ENCODE data around the gene KRT27.
"Not testable (repeated sequence)": the region's sequence is repeated elsewhere in the genome, so short reads cannot be mapped to it uniquely, and the experiment has no call there.

Gene KRT27

DNA sequence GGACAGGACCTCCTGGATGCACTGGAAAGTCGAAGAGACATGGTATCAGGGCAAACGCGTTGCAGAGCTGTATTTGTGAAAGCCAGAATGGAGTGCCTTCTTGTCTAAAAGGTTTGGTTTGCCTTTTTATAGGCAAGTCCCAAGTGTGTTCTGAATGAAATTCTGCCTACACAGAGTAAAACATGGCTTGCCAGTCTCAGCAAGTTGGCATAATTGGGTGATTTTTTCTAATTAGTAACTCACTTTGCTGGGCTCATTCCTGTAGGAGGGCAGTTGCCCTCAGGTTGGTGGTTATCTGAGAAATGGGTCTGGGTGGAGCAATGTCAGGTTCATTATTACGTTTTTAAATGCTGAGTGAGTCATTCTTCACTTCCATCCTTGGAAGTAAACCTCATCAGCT lies 27.1 kb downstream of the KRT27 start, which contains the start of gene KRT25:
Gene KRT25, minus strand, starts transcription at position 101 of the 400 bp plus-strand sequence. Its CDS starts 60 bp downstream, at position 41.
- DNase-seq (ENCODE audit: low read depth, low spot score) = no peak
- TF ChIP-seq POLR2AphosphoS5 (IDR thresholded peaks at IDR 0.05; ENCODE audit: borderline replicate concordance, low read depth, low read length) = no peak
- TF ChIP-seq FOXP2 (optimal IDR thresholded peaks at IDR 0.05; ENCODE audit: control extremely low read depth, extremely low read length, insufficient read depth) = no peak
- TF ChIP-seq EZH2 (IDR thresholded peaks at IDR 0.05) = no peak

DNA sequence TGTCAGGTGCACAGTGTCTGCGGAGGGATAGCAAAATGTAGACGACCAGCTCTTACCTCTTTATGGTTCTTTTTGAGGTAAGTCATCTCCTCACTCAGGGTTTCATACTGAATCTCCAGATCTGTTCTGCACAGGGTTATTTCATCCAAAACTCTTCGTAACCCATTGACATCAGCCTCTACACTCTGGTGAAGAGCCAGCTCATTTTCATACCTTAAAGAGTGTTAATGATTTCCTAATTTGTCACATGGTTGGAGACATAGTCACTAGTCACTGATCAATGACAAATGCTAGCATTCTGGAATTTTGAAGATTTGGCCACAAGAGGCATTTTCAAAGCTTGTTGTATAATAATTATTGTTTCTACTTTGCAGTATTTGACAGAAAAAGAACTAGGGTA lies 28.5 kb downstream of the KRT27 start:
- Histone ChIP-seq H3K27ac (no peak overlapping the region), H3K36me3 (ENCODE audit: insufficient read depth, low read length) (no peaks in the 10 kb centered on the region), H3K9ac (ENCODE audit: insufficient read length) (no peak overlapping the region), H3K4me3 (no peak overlapping the region), H3K9me3 (ENCODE audit: low read depth, low read length) (no peaks in the 10 kb centered on the region)
- no peak for DNase-seq (ENCODE audit: low read depth, low spot score)
- TF ChIP-seq POLR2AphosphoS5 (IDR thresholded peaks at IDR 0.05; ENCODE audit: borderline replicate concordance, low read depth, low read length) (no peak), FOXP2 (optimal IDR thresholded peaks at IDR 0.05; ENCODE audit: control extremely low read depth, extremely low read length, insufficient read depth) (no peak), EZH2 (IDR thresholded peaks at IDR 0.05) (no peak)

More for the DNA sequence above, 27.1 kb downstream of the KRT27 start, which contains the start of gene KRT25:
- Histone ChIP-seq H3K4me3 (no peak within 1 kb of the TSS), H3K36me3 (ENCODE audit: insufficient read depth, low read length) (no peaks in the 10 kb centered on the region), H3K27ac (no peak within 1 kb of the TSS), H3K9ac (ENCODE audit: insufficient read length) (no peak within 1 kb of the TSS), H3K9me3 (ENCODE audit: low read depth, low read length) (peaks cover 2% of the 10 kb centered on the region; the same call in 1 of the 2 replicates)

DNA sequence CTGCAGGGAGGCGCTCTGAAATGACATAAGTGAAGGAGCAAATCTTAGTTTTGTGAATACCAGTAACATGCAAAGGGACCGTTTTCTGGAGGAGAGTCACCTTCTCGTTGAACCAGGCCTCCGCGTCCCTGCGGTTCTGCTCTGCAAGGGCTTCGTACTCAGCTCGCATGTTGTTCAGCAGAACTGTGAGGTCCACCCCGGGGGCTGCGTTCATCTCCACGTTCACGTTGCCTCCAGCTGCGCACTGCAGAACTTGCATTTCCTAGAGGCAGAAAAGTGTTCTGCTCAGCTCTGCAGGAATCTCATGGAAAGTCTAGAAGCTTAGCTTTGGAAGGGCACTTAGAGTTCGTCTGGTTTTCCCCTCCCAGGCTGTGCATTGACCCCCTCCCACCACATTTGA lies 31.3 kb downstream of the KRT27 start:
- peak; percentile 39 for DNase-seq (ENCODE audit: low read depth, low spot score)
- Histone ChIP-seq H3K4me3 (peak overlapping the region; percentile 69), H3K9me3 (ENCODE audit: low read depth, low read length) (no peaks in the 10 kb centered on the region), H3K9ac (ENCODE audit: insufficient read length) (peak overlapping the region; percentile 9), H3K36me3 (ENCODE audit: insufficient read depth, low read length) (no peaks in the 10 kb centered on the region), H3K27ac (peak overlapping the region; percentile 43; the same call in 1 of the 2 replicates)
- TF ChIP-seq FOXP2 (optimal IDR thresholded peaks at IDR 0.05; ENCODE audit: control extremely low read depth, extremely low read length, insufficient read depth) (no peak), POLR2AphosphoS5 (IDR thresholded peaks at IDR 0.05; ENCODE audit: borderline replicate concordance, low read depth, low read length) (no peak; the same call in 1 of the 2 replicates), EZH2 (IDR thresholded peaks at IDR 0.05) (no peak)

- TF ChIP-seq FOXP2 (optimal IDR thresholded peaks at IDR 0.05; ENCODE audit: control extremely low read depth, extremely low read length, insufficient read depth) (no peak), EZH2 (IDR thresholded peaks at IDR 0.05) (no peak), POLR2AphosphoS5 (IDR thresholded peaks at IDR 0.05; ENCODE audit: borderline replicate concordance, low read depth, low read length) (peak; percentile 32; the same call in 1 of the 2 replicates)
Measured at GRCh38 chr17:40750391-40750790, 32.0 kb downstream of the KRT27 start.

DNA sequence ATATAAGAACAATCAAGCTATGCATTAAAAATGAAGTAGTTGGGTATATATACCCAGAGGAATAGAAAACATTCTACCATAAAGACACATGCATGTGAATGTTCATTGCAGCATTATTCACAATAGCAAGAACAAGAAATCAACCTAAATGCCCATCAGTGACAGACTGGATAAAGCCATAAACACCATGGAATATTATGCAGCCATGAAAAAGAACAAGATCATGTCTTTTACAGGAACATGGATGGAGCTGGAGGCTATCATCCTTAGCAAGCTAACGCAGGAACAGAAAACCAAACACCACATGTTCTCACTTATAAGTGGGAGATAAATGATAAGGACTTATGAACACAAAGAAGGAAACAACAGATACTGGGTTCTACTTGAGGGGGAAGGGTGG lies 33.7 kb downstream of the KRT27 start:
- H3K9me3 ChIP-seq (ENCODE audit: low read depth, low read length); H3K27ac ChIP-seq; DNase-seq (ENCODE audit: low read depth, low spot score); H3K36me3 ChIP-seq (ENCODE audit: insufficient read depth, low read length); H3K9ac ChIP-seq (ENCODE audit: insufficient read length); H3K4me3 ChIP-seq: not testable (repeated sequence)

More at GRCh38 chr17:40750391-40750790, 32.0 kb downstream of the KRT27 start:
- H3K9me3 ChIP-seq (ENCODE audit: low read depth, low read length) = no peaks in the 10 kb centered on the region
- H3K9ac ChIP-seq (ENCODE audit: insufficient read length) = peak overlapping the region; percentile 9
- no peaks in the 10 kb centered on the region for H3K36me3 ChIP-seq (ENCODE audit: insufficient read depth, low read length)
- peak; percentile 61 for DNase-seq (ENCODE audit: low read depth, low spot score)
- peak overlapping the region; percentile 43 for H3K27ac ChIP-seq
- peak overlapping the region; percentile 69 for H3K4me3 ChIP-seq

DNA sequence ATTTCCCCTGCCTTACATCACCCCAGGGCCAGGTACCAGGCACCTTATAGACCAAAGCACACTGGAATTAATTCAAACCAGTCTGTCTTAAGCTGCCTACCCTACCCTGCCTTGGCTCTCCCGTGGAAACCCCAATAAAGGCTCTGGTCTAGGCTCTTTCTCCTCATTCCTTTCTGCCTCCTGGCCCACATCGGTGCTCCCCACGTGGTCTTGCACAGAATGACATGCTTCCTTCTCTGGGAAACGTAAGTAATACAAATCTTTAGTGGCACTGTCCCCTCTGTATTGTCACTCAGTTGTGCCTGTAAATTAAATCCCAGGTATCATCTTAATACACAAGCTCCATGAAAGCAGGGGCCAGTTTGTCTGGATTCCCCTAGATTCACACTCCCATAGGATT lies 43.8 kb downstream of the KRT27 start:
- Histone ChIP-seq H3K27ac (no peak overlapping the region), H3K9ac (ENCODE audit: insufficient read length) (no peak overlapping the region), H3K4me3 (no peak overlapping the region), H3K9me3 (ENCODE audit: low read depth, low read length) (peaks cover 5% of the 10 kb centered on the region; the same call in 1 of the 2 replicates), H3K36me3 (ENCODE audit: insufficient read depth, low read length) (no peaks in the 10 kb centered on the region)
- TF ChIP-seq FOXP2 (optimal IDR thresholded peaks at IDR 0.05; ENCODE audit: control extremely low read depth, extremely low read length, insufficient read depth) (no peak), POLR2AphosphoS5 (IDR thresholded peaks at IDR 0.05; ENCODE audit: borderline replicate concordance, low read depth, low read length) (no peak), EZH2 (IDR thresholded peaks at IDR 0.05) (no peak)
- no peak for DNase-seq (ENCODE audit: low read depth, low spot score)

DNA sequence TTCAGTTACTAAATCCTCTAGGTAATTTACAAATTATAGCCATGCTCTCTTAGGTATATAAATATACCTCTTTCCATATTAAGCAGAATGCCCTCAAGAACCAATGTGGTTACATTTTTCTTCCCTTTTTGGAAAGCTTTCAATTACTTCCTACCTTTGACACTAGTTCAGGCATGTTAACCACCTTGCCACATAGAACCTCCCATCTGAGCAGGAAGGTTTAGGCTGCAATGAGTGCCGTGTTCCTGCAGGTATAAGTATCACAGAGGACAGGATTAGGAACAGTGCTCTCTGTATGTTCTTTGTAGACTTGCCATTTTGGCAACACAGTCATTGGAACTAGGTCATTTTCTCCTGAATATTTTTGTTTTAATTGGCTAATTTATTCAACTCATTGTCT lies 47.3 kb downstream of the KRT27 start:
- no peaks in the 10 kb centered on the region for H3K9me3 ChIP-seq (ENCODE audit: low read depth, low read length)
- H3K4me3 ChIP-seq = no peak overlapping the region
- H3K36me3 ChIP-seq (ENCODE audit: insufficient read depth, low read length) = no peaks in the 10 kb centered on the region
- TF ChIP-seq FOXP2 (optimal IDR thresholded peaks at IDR 0.05; ENCODE audit: control extremely low read depth, extremely low read length, insufficient read depth) (no peak), EZH2 (IDR thresholded peaks at IDR 0.05) (no peak), POLR2AphosphoS5 (IDR thresholded peaks at IDR 0.05; ENCODE audit: borderline replicate concordance, low read depth, low read length) (no peak)
- H3K27ac ChIP-seq = no peak overlapping the region
- no peak overlapping the region for H3K9ac ChIP-seq (ENCODE audit: insufficient read length)
- DNase-seq (ENCODE audit: low read depth, low spot score) = no peak

GRCh38 chr17:40734018-40734417 lies 48.3 kb downstream of the KRT27 start:
- no peak overlapping the region for H3K4me3 ChIP-seq
- DNase-seq (ENCODE audit: low read depth, low spot score) = no peak
- no peaks in the 10 kb centered on the region for H3K36me3 ChIP-seq (ENCODE audit: insufficient read depth, low read length)
- TF ChIP-seq POLR2AphosphoS5 (IDR thresholded peaks at IDR 0.05; ENCODE audit: borderline replicate concordance, low read depth, low read length) (no peak), EZH2 (IDR thresholded peaks at IDR 0.05) (no peak), FOXP2 (optimal IDR thresholded peaks at IDR 0.05; ENCODE audit: control extremely low read depth, extremely low read length, insufficient read depth) (no peak)
- no peak overlapping the region for H3K27ac ChIP-seq
- H3K9ac ChIP-seq (ENCODE audit: insufficient read length) = no peak overlapping the region
- H3K9me3 ChIP-seq (ENCODE audit: low read depth, low read length) = no peaks in the 10 kb centered on the region

DNA sequence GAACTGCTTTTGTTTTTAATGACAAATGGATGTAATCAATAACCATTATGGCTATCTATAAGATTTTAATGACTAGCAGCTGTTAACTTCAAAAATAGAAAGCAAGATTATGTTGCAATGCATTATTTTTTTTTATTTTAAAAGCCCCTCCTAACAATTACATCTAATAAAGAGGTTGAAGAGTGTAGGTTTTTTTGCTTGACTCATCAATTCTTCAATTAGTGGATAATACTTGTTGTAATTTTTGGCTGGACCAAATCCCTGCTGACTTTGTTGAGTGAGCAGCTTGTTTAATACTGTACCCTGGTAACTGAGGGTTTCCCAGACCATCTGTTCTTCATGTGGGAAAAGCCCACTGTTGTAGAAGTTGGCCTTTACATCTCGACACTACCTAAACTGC lies 51.4 kb downstream of the KRT27 start:
- TF ChIP-seq FOXP2 (optimal IDR thresholded peaks at IDR 0.05; ENCODE audit: control extremely low read depth, extremely low read length, insufficient read depth) (no peak), EZH2 (IDR thresholded peaks at IDR 0.05) (no peak), POLR2AphosphoS5 (IDR thresholded peaks at IDR 0.05; ENCODE audit: borderline replicate concordance, low read depth, low read length) (no peak)
- Histone ChIP-seq H3K4me3 (no peak overlapping the region), H3K36me3 (ENCODE audit: insufficient read depth, low read length) (no peaks in the 10 kb centered on the region), H3K9me3 (ENCODE audit: low read depth, low read length) (no peaks in the 10 kb centered on the region), H3K9ac (ENCODE audit: insufficient read length) (no peak overlapping the region), H3K27ac (no peak overlapping the region)
- DNase-seq (ENCODE audit: low read depth, low spot score) = no peak

Measured in SK-N-MC (cell line).